ENCODE measurements around the gene CTNNB1. TPM values are rescaled to one million over a fixed set of nuclear protein-coding genes. Genes with fewer than 3 reads are reported as not detected.

Gene CTNNB1
- total and polyA plus RNA-seq, 2 of the 4 experiments (the other 2 are of a cell fraction): 364 to 1,677 TPM

- H2BK120ac ChIP-seq (ENCODE audit: low read depth, low read length): no peak overlapping the region
- H3K23ac ChIP-seq (ENCODE audit: low read depth, low read length): peak overlapping the region; percentile 98
- no peak overlapping the region for H2BK20ac ChIP-seq (ENCODE audit: low read depth, low read length)
- no peaks in the 10 kb centered on the region for H3K9me3 ChIP-seq (ENCODE audit: control insufficient read depth, insufficient read depth, low read length)
- peaks cover 0 to 9% of the 10 kb centered on the region in 2 experiments; a peak in 1 of 4 replicates for H3K79me1 ChIP-seq (ENCODE audit: low read depth in 1 of 2, low read length in 2 of 2)
- H2AK5ac ChIP-seq (ENCODE audit: low read depth, low read length): no peak overlapping the region; the same call in 1 of the 2 replicates
- H3K9ac ChIP-seq (ENCODE audit: low read depth, low read length): peak overlapping the region; percentile 97
- H3K56ac ChIP-seq (ENCODE audit: extremely low read depth, insufficient read depth, low read length): peak overlapping the region; percentile 63; the same call in 1 of the 2 replicates
- no peaks in the 10 kb centered on the region; the same call in 1 of the 2 replicates for H3K9me1 ChIP-seq (ENCODE audit: insufficient read depth, low read length)
- BruUV-seq (replicated peaks): no TSS peak
- ChIA-PET CTCF (no interaction called here), POLR2A (ENCODE audit: unreplicated experiment) (interaction anchor here (0.6 to 1.6 kb wide), 3 partner anchors 8 to 24 kb away, joined by 3 to 7 read pairs (median 4); no protein-coding TSS in a partner anchor)
- peak; percentile 14 for ATAC-seq (ENCODE audit: low read depth)
- peaks cover 2% of the 10 kb centered on the region; the same call in 1 of the 2 replicates for H3K4me1 ChIP-seq (ENCODE audit: control insufficient read depth, insufficient read depth, low read length)
- peak overlapping the region; percentile 69 for H3K4me3 ChIP-seq (ENCODE audit: insufficient read depth, low read depth, low read length)
- no peak overlapping the region for H2BK15ac ChIP-seq (ENCODE audit: low read depth, low read length)
- H3K14ac ChIP-seq (replicated peaks; ENCODE audit: low read depth, low read length): peak overlapping the region; percentile 43
- H2BK5ac ChIP-seq (ENCODE audit: low read depth, low read length, poor library complexity, severe bottlenecking): peak overlapping the region; percentile 21
- dilution Hi-C loops (cut with HindIII; ENCODE audit: low sequenced_read_pairs, unreplicated experiment): no loop called here
- no peak overlapping the region; the same call in 1 of the 2 replicates for H4K5ac ChIP-seq (ENCODE audit: low read depth, low read length)
- peaks cover 52% of the 10 kb centered on the region for H4K20me1 ChIP-seq (ENCODE audit: insufficient read depth, low read length)
- H3K4ac ChIP-seq (ENCODE audit: low read depth, low read length): 0 out of 2 replicates have a peak overlapping the region, but pooled peaks have one; percentile 36
- H3K18ac ChIP-seq (ENCODE audit: low read depth, low read length): no peak overlapping the region
- intact Hi-C loops (cut with micrococcal nuclease): loop anchor here (5.0 kb wide), 4 partner anchors 482 to 682 kb away; no protein-coding TSS in a partner anchor
- peak overlapping the region; percentile 99 for H3K4me2 ChIP-seq (ENCODE audit: low read depth, low read length)
- H2AFZ ChIP-seq (replicated peaks; ENCODE audit: low read length, poor library complexity): peak overlapping the region; percentile 96
- in situ Hi-C loops (cut with MboI; ENCODE audit: low sequenced_read_pairs): loop anchor here (25.0 kb wide), 2 partner anchors 487 to 863 kb away; no protein-coding TSS in a partner anchor
- no peaks in the 10 kb centered on the region for H3K36me3 ChIP-seq (ENCODE audit: control insufficient read depth, insufficient read depth, low read length)
- 0% methylated on average over 5 of the region's 40 CpGs; no CpG with 5 or more reads in 1 of the 2 experiments for WGBS, 2 experiments (ENCODE audit: extremely low coverage in 2 of 2, insufficient read length in 1 of 2)
- H2AK9ac ChIP-seq (replicated peaks; ENCODE audit: low read depth, low read length, poor library complexity): no peak overlapping the region
- H4K8ac ChIP-seq (ENCODE audit: low read depth in 2 of 2, low read length in 2 of 2): no peak overlapping the region; a peak in 1 of 4 replicates
- no peaks in the 10 kb centered on the region; the same call in 1 of the 2 replicates for H3K27me3 ChIP-seq (ENCODE audit: control insufficient read depth, insufficient read depth, low read length)
- no peak for DNase-seq
- H4K91ac ChIP-seq (ENCODE audit: insufficient read depth, low read depth, low read length): no peak overlapping the region
- H3K27ac ChIP-seq (ENCODE audit: insufficient read depth, low read length): peak overlapping the region; percentile 86
- no peak for TF ChIP-seq NFE2L2 (IDR thresholded peaks at IDR 0.05; ENCODE audit: low read depth, low read length)
- TF ChIP-seq, protein P1, sequence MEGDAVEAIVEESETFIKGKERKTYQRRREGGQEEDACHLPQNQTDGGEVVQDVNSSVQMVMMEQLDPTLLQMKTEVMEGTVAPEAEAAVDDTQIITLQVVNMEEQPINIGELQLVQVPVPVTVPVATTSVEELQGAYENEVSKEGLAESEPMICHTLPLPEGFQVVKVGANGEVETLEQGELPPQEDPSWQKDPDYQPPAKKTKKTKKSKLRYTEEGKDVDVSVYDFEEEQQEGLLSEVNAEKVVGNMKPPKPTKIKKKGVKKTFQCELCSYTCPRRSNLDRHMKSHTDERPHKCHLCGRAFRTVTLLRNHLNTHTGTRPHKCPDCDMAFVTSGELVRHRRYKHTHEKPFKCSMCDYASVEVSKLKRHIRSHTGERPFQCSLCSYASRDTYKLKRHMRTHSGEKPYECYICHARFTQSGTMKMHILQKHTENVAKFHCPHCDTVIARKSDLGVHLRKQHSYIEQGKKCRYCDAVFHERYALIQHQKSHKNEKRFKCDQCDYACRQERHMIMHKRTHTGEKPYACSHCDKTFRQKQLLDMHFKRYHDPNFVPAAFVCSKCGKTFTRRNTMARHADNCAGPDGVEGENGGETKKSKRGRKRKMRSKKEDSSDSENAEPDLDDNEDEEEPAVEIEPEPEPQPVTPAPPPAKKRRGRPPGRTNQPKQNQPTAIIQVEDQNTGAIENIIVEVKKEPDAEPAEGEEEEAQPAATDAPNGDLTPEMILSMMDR (conservative IDR thresholded peaks at IDR 0.05; ENCODE audit: low read depth, low read length): no peak
- no peak for TF ChIP-seq POLR2A (IDR thresholded peaks at IDR 0.05; ENCODE audit: low read depth, low read length)
- TF ChIP-seq RCOR1 (IDR thresholded peaks at IDR 0.05; ENCODE audit: insufficient replicate concordance, low read length): no peak
- TF ChIP-seq SMC3 (IDR thresholded peaks at IDR 0.05; ENCODE audit: low read depth, low read length): no peak
- TF ChIP-seq BHLHE40 (IDR thresholded peaks at IDR 0.05; ENCODE audit: low read depth, low read length): no peak
- no peak for TF ChIP-seq FOS (IDR thresholded peaks at IDR 0.05; ENCODE audit: low read depth, low read length)
- no peak for TF ChIP-seq MXI1 (IDR thresholded peaks at IDR 0.05; ENCODE audit: borderline replicate concordance, low read depth, low read length)
- TF ChIP-seq RAD21 (IDR thresholded peaks at IDR 0.05; ENCODE audit: low read length): no peak
- no peak for TF ChIP-seq MAFK (IDR thresholded peaks at IDR 0.05; ENCODE audit: low read depth, low read length)
- TF ChIP-seq USF2 (IDR thresholded peaks at IDR 0.05; ENCODE audit: low read depth, low read length): no peak
- no peak for TF ChIP-seq CHD1 (IDR thresholded peaks at IDR 0.05; ENCODE audit: low read depth, low read length)
- no peak for TF ChIP-seq MAZ (IDR thresholded peaks at IDR 0.05; ENCODE audit: borderline replicate concordance, low read depth, low read length)
- TF ChIP-seq CEBPB (IDR thresholded peaks at IDR 0.05; ENCODE audit: low read depth, low read length): no peak
- TF ChIP-seq RFX5 (IDR thresholded peaks at IDR 0.05; ENCODE audit: low read depth, low read length): no peak
These were observed 762 bp downstream of the CTNNB1 start for GRCh38 chr3:41199866-41200668.
